Measurements from ENCODE around the gene TSPAN32.

- TF ChIP-seq, protein P1, sequence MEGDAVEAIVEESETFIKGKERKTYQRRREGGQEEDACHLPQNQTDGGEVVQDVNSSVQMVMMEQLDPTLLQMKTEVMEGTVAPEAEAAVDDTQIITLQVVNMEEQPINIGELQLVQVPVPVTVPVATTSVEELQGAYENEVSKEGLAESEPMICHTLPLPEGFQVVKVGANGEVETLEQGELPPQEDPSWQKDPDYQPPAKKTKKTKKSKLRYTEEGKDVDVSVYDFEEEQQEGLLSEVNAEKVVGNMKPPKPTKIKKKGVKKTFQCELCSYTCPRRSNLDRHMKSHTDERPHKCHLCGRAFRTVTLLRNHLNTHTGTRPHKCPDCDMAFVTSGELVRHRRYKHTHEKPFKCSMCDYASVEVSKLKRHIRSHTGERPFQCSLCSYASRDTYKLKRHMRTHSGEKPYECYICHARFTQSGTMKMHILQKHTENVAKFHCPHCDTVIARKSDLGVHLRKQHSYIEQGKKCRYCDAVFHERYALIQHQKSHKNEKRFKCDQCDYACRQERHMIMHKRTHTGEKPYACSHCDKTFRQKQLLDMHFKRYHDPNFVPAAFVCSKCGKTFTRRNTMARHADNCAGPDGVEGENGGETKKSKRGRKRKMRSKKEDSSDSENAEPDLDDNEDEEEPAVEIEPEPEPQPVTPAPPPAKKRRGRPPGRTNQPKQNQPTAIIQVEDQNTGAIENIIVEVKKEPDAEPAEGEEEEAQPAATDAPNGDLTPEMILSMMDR (IDR thresholded peaks at IDR 0.05), result no peak
- TF ChIP-seq, protein P2, sequence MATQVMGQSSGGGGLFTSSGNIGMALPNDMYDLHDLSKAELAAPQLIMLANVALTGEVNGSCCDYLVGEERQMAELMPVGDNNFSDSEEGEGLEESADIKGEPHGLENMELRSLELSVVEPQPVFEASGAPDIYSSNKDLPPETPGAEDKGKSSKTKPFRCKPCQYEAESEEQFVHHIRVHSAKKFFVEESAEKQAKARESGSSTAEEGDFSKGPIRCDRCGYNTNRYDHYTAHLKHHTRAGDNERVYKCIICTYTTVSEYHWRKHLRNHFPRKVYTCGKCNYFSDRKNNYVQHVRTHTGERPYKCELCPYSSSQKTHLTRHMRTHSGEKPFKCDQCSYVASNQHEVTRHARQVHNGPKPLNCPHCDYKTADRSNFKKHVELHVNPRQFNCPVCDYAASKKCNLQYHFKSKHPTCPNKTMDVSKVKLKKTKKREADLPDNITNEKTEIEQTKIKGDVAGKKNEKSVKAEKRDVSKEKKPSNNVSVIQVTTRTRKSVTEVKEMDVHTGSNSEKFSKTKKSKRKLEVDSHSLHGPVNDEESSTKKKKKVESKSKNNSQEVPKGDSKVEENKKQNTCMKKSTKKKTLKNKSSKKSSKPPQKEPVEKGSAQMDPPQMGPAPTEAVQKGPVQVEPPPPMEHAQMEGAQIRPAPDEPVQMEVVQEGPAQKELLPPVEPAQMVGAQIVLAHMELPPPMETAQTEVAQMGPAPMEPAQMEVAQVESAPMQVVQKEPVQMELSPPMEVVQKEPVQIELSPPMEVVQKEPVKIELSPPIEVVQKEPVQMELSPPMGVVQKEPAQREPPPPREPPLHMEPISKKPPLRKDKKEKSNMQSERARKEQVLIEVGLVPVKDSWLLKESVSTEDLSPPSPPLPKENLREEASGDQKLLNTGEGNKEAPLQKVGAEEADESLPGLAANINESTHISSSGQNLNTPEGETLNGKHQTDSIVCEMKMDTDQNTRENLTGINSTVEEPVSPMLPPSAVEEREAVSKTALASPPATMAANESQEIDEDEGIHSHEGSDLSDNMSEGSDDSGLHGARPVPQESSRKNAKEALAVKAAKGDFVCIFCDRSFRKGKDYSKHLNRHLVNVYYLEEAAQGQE (IDR thresholded peaks at IDR 0.05; ENCODE audit: insufficient read depth in 1 of 2, low read depth in 2 of 2, low read length in 1 of 2), result no peak
Observed at GRCh38 chr11:2310786-2311352, 9.1 kb downstream of the TSPAN32 start.
